OCI-LY3 (cell line): ENCODE data around the gene TMEM63A.

Experiments
- H2AFZ ChIP-seq: fragments of 200-600, 300-600 bp; shearing (Covaris generic); 2 replicates; pipeline ENCODE4 v1.6.0; 2014; ENCODE audit warnings: antibody characterized with exemption, low read depth, low read length
- H3K27ac ChIP-seq: fragments of 200-600, 300-600 bp; sonication (generic); 2 replicates; pipeline ENCODE4 v1.5.1; 2014; ENCODE audit warnings: mild to moderate bottlenecking, low read length, moderate library complexity, mixed read lengths
- H3K27me3 ChIP-seq: fragments of 200-600, 300-600 bp; sonication (generic); 2 replicates; pipeline ENCODE4 v1.6.1; 2014; ENCODE audit warnings: low read depth, low read length, mixed read lengths
- H3K36me3 ChIP-seq: fragments of 200-600, 300-600 bp; sonication (generic); replicated peaks from 2 replicates; pipeline ENCODE3; 2014; ENCODE audit warnings: low read depth, low read length, mixed read lengths
- H3K4me1 ChIP-seq: fragments of 300-600, 200-600 bp; sonication (generic); 2 replicates; pipeline ENCODE4 v1.6.1; 2014; ENCODE audit warnings: low read length, mixed read lengths
- H3K4me2 ChIP-seq: fragments of 200-600, 300-600 bp; sonication (generic); 2 replicates; pipeline ENCODE4 v1.6.1; 2014; ENCODE audit warnings: low read length, mixed read lengths
- H3K4me3 ChIP-seq: fragments of 300-600, 200-600 bp; sonication (generic); 2 replicates; pipeline ENCODE4 v1.5.1; 2014; ENCODE audit warnings: antibody characterized with exemption, mild to moderate bottlenecking, low read length, moderate library complexity
- H3K79me2 ChIP-seq: fragments of 300-600, 200-600 bp; shearing (Covaris generic); 2 replicates; pipeline ENCODE4 v1.6.1; 2014; ENCODE audit warnings: mild to moderate bottlenecking, low read length, mixed read lengths
- H3K9ac ChIP-seq: fragments of 300-600, 200-600 bp; shearing (Covaris generic); 2 replicates; pipeline ENCODE4 v1.6.0; 2014; ENCODE audit warnings: mild to moderate bottlenecking, low read length, moderate library complexity
- H3K9me3 ChIP-seq: fragments of 200-600, 300-600 bp; shearing (Covaris generic); 2 replicates; pipeline ENCODE4 v1.6.1; 2014; ENCODE audit warnings: low read length, mixed read lengths; ENCODE audit not compliant: insufficient read depth
- H4K20me1 ChIP-seq: fragments of 200-600, 300-600 bp; sonication (generic); 2 replicates; pipeline ENCODE4 v1.6.1; 2016; ENCODE audit warnings: low read length, mixed read lengths; ENCODE audit not compliant: insufficient read depth
- CTCF ChIP-seq: fragments of 200-600, 300-600 bp; sonication (generic); IDR thresholded peaks from 2 replicates; pipeline ENCODE4 v1.5.1; 2014; ENCODE audit warnings: antibody characterized with exemption, low read length, low read depth
- EZH2phosphoT487 ChIP-seq: fragments of 200-600 bp; shearing (Covaris generic); IDR thresholded peaks from 2 replicates; pipeline ENCODE4 v1.6.1; 2018; ENCODE audit warnings: antibody characterized with exemption, mixed run types, low read depth

Gene TMEM63A

GRCh38 chr1:225842788-225843425, 39.3 kb downstream of the TMEM63A start:
- H3K9me3 ChIP-seq, result no peaks in the 10 kb centered on the region
- TF ChIP-seq CTCF, result no peak
- no peak for TF ChIP-seq EZH2phosphoT487
- H3K4me3 ChIP-seq, result no peak overlapping the region
- no peak overlapping the region for H3K9ac ChIP-seq
- no peaks in the 10 kb centered on the region for H3K79me2 ChIP-seq
- no peak overlapping the region for H3K27ac ChIP-seq
- no peaks in the 10 kb centered on the region for H4K20me1 ChIP-seq
- H3K36me3 ChIP-seq, result peaks cover 12% of the 10 kb centered on the region
- H3K4me2 ChIP-seq, result no peak overlapping the region
- peaks cover 21% of the 10 kb centered on the region for H3K4me1 ChIP-seq
- no peaks in the 10 kb centered on the region for H3K27me3 ChIP-seq
- no peak overlapping the region for H2AFZ ChIP-seq

GRCh38 chr1:225842074-225842473, 40.1 kb downstream of the TMEM63A start:
- Histone ChIP-seq H3K9me3 (no peaks in the 10 kb centered on the region), H2AFZ (no peak overlapping the region), H3K36me3 (peaks cover 12% of the 10 kb centered on the region), H3K4me2 (no peak overlapping the region), H3K27me3 (no peaks in the 10 kb centered on the region), H3K9ac (no peak overlapping the region), H3K79me2 (no peaks in the 10 kb centered on the region), H4K20me1 (no peaks in the 10 kb centered on the region), H3K4me1 (peaks cover 13% of the 10 kb centered on the region), H3K4me3 (no peak overlapping the region), H3K27ac (no peak overlapping the region)
- TF ChIP-seq CTCF (no peak), EZH2phosphoT487 (no peak)

GRCh38 chr1:225840713-225841112, 41.5 kb downstream of the TMEM63A start:
- Histone ChIP-seq H3K9ac (no peak overlapping the region), H3K9me3 (no peaks in the 10 kb centered on the region), H3K4me3 (no peak overlapping the region), H3K4me2 (no peak overlapping the region), H3K36me3 (no peaks in the 10 kb centered on the region), H3K27ac (no peak overlapping the region), H2AFZ (no peak overlapping the region), H3K27me3 (no peaks in the 10 kb centered on the region), H3K4me1 (no peaks in the 10 kb centered on the region), H4K20me1 (no peaks in the 10 kb centered on the region), H3K79me2 (no peaks in the 10 kb centered on the region)
- TF ChIP-seq EZH2phosphoT487 (no peak), CTCF (no peak)

GRCh38 chr1:225840223-225840610, 42.0 kb downstream of the TMEM63A start:
- no peak overlapping the region for H3K4me3 ChIP-seq
- H3K36me3 ChIP-seq, result no peaks in the 10 kb centered on the region
- H3K79me2 ChIP-seq, result no peaks in the 10 kb centered on the region
- no peak overlapping the region for H2AFZ ChIP-seq
- H3K27ac ChIP-seq, result no peak overlapping the region
- H3K4me1 ChIP-seq, result no peaks in the 10 kb centered on the region
- H3K9me3 ChIP-seq, result no peaks in the 10 kb centered on the region
- no peaks in the 10 kb centered on the region for H3K27me3 ChIP-seq
- no peak overlapping the region for H3K4me2 ChIP-seq
- H4K20me1 ChIP-seq, result no peaks in the 10 kb centered on the region
- H3K9ac ChIP-seq, result no peak overlapping the region
- no peak for TF ChIP-seq CTCF
